ENCODE data around the gene XYLT2. TPM values are rescaled to one million over a fixed set of nuclear protein-coding genes. Genes with fewer than 3 reads are reported as not detected.

Gene XYLT2
- total and polyA plus RNA-seq, 2 of the 13 experiments (the other 11 are each of a cell fraction or from before 2014, with no cell fraction given) = 17.0 to 22.1 TPM

DNA sequence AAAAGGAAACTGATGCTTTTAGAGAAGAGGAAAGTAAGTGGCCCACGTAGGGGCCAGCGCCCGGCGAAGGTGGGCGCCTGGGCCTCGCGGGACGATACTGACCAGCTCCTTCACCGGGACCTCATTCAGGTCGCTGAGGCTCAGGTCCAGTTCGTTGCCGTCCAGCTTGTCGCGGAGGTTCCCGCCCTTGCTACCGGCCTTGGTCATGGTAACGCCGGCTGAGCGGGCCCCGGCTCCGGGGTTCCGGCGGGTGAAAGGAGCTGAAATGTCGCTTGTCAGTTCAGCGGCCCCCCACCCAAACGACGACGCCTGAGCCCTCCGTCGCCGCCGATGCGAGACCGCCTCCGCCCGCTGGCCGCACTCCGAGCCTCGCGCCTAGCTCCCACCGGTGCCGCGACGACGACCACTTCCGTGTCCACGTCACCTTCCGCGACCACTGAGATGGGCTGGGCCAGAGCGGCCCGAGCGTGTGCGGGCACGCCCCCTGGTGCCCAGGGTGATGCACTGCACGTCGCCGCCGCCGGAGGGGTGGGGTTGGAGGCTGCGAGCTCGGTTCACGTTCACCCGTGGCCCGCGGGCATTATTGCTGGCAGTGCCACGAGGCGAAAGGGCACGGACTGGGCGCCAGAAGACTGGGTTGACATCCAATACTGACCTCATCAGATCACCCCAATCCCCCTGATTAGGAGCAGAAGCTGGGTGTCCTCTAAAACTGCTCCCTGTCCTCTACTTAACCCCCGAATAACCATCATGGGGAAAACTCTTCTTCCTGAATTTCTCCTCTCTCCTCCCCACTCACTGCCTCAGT lies 51.4 kb downstream of the XYLT2 start, which contains the start of gene LRRC59 (continued):
- peak; percentile 92 for TF ChIP-seq ZNF317 (CRISPR knock-in tag; IDR thresholded peaks at IDR 0.05)
- TF ChIP-seq, protein P1, sequence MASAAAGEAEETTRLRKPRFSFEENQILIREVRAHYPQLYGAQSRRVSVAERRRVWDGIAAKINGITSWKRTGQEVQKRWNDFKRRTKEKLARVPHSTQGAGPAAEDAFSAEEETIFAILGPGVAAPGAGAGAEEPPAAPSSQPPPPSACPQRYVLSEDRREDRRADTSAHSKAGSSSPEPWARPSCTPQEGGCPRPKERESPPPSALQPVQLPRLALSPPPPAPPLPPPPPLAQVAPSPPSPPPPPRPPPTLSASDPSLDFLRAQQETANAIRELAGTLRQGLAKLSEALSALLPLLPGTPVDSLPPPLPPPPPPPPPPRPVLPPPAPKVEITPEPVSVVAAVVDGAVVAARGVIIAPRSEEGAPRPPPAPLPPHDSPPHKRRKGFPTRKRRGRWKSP (CRISPR knock-in tag; IDR thresholded peaks at IDR 0.05) = peak; percentile 99
- TF ChIP-seq MTF1 (CRISPR knock-in tag; IDR thresholded peaks at IDR 0.05) = no peak; the same call in 1 of the 2 replicates
- TF ChIP-seq SPEN (CRISPR knock-in tag; IDR thresholded peaks at IDR 0.05; ENCODE audit: low read depth) = peak; percentile 100
- TF ChIP-seq, protein P2, sequence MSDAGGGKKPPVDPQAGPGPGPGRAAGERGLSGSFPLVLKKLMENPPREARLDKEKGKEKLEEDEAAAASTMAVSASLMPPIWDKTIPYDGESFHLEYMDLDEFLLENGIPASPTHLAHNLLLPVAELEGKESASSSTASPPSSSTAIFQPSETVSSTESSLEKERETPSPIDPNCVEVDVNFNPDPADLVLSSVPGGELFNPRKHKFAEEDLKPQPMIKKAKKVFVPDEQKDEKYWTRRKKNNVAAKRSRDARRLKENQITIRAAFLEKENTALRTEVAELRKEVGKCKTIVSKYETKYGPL (CRISPR knock-in tag; IDR thresholded peaks at IDR 0.05) = no peak
- no peak for TF ChIP-seq HDAC6 (IDR thresholded peaks at IDR 0.05; ENCODE audit: low read depth, low read length)
- peak; percentile 99 for TF ChIP-seq ZZZ3 (CRISPR knock-in tag; IDR thresholded peaks at IDR 0.05; ENCODE audit: borderline replicate concordance)
- TF ChIP-seq, protein P3, sequence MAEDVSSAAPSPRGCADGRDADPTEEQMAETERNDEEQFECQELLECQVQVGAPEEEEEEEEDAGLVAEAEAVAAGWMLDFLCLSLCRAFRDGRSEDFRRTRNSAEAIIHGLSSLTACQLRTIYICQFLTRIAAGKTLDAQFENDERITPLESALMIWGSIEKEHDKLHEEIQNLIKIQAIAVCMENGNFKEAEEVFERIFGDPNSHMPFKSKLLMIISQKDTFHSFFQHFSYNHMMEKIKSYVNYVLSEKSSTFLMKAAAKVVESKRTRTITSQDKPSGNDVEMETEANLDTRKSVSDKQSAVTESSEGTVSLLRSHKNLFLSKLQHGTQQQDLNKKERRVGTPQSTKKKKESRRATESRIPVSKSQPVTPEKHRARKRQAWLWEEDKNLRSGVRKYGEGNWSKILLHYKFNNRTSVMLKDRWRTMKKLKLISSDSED (CRISPR knock-in tag; IDR thresholded peaks at IDR 0.05) = 0 out of 2 replicates have a peak, but pooled peaks have one; percentile 73
- TF ChIP-seq, protein P4, sequence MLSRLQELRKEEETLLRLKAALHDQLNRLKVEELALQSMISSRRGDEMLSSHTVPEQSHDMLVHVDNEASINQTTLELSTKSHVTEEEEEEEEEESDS (CRISPR knock-in tag; IDR thresholded peaks at IDR 0.05; ENCODE audit: borderline replicate concordance) = peak; percentile 86
- peak; percentile 64; the same call in 1 of the 2 replicates for TF ChIP-seq ZNF263 (CRISPR knock-in tag; IDR thresholded peaks at IDR 0.05)
- TF ChIP-seq, protein P5, sequence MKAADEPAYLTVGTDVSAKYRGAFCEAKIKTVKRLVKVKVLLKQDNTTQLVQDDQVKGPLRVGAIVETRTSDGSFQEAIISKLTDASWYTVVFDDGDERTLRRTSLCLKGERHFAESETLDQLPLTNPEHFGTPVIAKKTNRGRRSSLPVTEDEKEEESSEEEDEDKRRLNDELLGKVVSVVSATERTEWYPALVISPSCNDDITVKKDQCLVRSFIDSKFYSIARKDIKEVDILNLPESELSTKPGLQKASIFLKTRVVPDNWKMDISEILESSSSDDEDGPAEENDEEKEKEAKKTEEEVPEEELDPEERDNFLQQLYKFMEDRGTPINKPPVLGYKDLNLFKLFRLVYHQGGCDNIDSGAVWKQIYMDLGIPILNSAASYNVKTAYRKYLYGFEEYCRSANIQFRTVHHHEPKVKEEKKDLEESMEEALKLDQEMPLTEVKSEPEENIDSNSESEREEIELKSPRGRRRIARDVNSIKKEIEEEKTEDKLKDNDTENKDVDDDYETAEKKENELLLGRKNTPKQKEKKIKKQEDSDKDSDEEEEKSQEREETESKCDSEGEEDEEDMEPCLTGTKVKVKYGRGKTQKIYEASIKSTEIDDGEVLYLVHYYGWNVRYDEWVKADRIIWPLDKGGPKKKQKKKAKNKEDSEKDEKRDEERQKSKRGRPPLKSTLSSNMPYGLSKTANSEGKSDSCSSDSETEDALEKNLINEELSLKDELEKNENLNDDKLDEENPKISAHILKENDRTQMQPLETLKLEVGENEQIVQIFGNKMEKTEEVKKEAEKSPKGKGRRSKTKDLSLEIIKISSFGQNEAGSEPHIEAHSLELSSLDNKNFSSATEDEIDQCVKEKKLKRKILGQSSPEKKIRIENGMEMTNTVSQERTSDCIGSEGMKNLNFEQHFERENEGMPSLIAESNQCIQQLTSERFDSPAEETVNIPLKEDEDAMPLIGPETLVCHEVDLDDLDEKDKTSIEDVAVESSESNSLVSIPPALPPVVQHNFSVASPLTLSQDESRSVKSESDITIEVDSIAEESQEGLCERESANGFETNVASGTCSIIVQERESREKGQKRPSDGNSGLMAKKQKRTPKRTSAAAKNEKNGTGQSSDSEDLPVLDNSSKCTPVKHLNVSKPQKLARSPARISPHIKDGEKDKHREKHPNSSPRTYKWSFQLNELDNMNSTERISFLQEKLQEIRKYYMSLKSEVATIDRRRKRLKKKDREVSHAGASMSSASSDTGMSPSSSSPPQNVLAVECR (CRISPR knock-in tag; IDR thresholded peaks at IDR 0.05; ENCODE audit: borderline replicate concordance) = peak; percentile 100
- peak in 1 of 2 experiments; percentile 26; a peak in 1 of 4 replicates for TF ChIP-seq NR2F1 (CRISPR knock-in tag; IDR thresholded peaks at IDR 0.05)
- peak; percentile 98; the same call in 1 of the 2 replicates for TF ChIP-seq ZNF34 (CRISPR knock-in tag; IDR thresholded peaks at IDR 0.05; ENCODE audit: borderline replicate concordance)
- no peak for TF ChIP-seq SRF (IDR thresholded peaks at IDR 0.05; ENCODE audit: low read depth, low read length)
- peak; percentile 77 for TF ChIP-seq SP2 (CRISPR knock-in tag; IDR thresholded peaks at IDR 0.05)
- TF ChIP-seq ZNF496 (CRISPR knock-in tag; IDR thresholded peaks at IDR 0.05; ENCODE audit: insufficient replicate concordance) = no peak
- peak; percentile 97 for TF ChIP-seq MED8 (CRISPR knock-in tag; IDR thresholded peaks at IDR 0.05; ENCODE audit: insufficient replicate concordance)

All from HepG2 (cell line).